Natural killer cell (primary cell): ENCODE results near the gene UGT1A5. TPM values are rescaled to one million over a fixed set of nuclear protein-coding genes. Genes with fewer than 3 reads are reported as not detected.

Experiments used
- ATAC-seq, 3 donors: fragments of 150-1000 bp in 2 of 3; fragments of 200-7000 bp in 1 of 3; cut with Tn5 transposase; 1 replicate in 1 of 3; 2 replicates in 2 of 3; pipeline ENCODE4 v1.10.0; 2021; ENCODE audit warnings: mild to moderate bottlenecking in 2 of 3, moderate library complexity in 2 of 3
- DNase-seq, 2 donors: peaks; one replicate each; pipeline versions ENCODE4 v3.0.0 to v3.0.0-alpha.2; 2013 to 2021; ENCODE audit warnings: mixed read lengths in 1 of 2
- H3K27ac ChIP-seq: one replicate; pipeline ENCODE4 v1.5.1; 2013; ENCODE audit warnings: mild to moderate bottlenecking, low read length
- H3K27me3 ChIP-seq: one replicate; pipeline ENCODE4 v1.6.1; 2013; ENCODE audit warnings: low read length; ENCODE audit not compliant: control insufficient read depth, insufficient read depth
- H3K36me3 ChIP-seq: one replicate; pipeline ENCODE4 v1.6.1; 2013; ENCODE audit warnings: low read length; ENCODE audit not compliant: control insufficient read depth, insufficient read depth
- H3K4me1 ChIP-seq: one replicate; pipeline ENCODE4 v1.6.1; 2013; ENCODE audit warnings: low read length; ENCODE audit not compliant: control insufficient read depth, insufficient read depth
- H3K4me3 ChIP-seq: one replicate; pipeline ENCODE4 v1.5.1; 2013; ENCODE audit warnings: low read length
- H3K9me3 ChIP-seq: one replicate; pipeline ENCODE4 v1.6.1; 2013; ENCODE audit warnings: low read length; ENCODE audit not compliant: control insufficient read depth, insufficient read depth
- H3K27ac Mint-ChIP-seq, 2 donors: one replicate each; pipeline ENCODE4 v1.8.0; 2022; ENCODE audit warnings: mild to moderate bottlenecking in 2 of 2, mixed read lengths in 2 of 2, moderate library complexity in 1 of 2
- H3K27me3 Mint-ChIP-seq, 2 donors: one replicate each; pipeline ENCODE4 v1.8.0; 2022; ENCODE audit warnings: low read depth in 2 of 2, mixed read lengths in 2 of 2
- H3K36me3 Mint-ChIP-seq: one replicate; pipeline ENCODE4 v1.8.0; 2022; ENCODE audit warnings: mixed read lengths
- H3K4me1 Mint-ChIP-seq, 2 donors: one replicate each; pipeline ENCODE4 v1.8.0; 2022; ENCODE audit warnings: mixed read lengths in 2 of 2
- H3K4me3 Mint-ChIP-seq: one replicate; pipeline ENCODE4 v1.8.0; 2022; ENCODE audit warnings: mild to moderate bottlenecking, moderate library complexity, mixed read lengths
- H3K9me3 Mint-ChIP-seq, 2 donors: one replicate each; pipeline ENCODE4 v1.8.0; 2022; ENCODE audit warnings: mixed read lengths in 2 of 2
- CTCF ChIP-seq: fragments of 200-600 bp; IDR thresholded peaks from one replicate; pipeline ENCODE4 v1.8.0; 2022; ENCODE audit warnings: antibody characterized with exemption
- WGBS: methylation state at CpG from one replicate; pipeline ENCODE4 v1.1.7; 2013; ENCODE audit warnings: missing lambda C conversion rate; ENCODE audit not compliant: insufficient coverage; 5-methylcytosine and 5-hydroxymethylcytosine counted together
- intact Hi-C: fragments of 100-400 bp; cut with micrococcal nuclease; formaldehyde crosslinking; loops from one replicate; pipeline ENCODE4 v1.14.2; 2022
- total RNA-seq, 4 donors: library from RNA; stranded (reverse); fragments of 120-200 nt in 1 of 4; gene quantifications; one replicate each; pipeline versions ENCODE4 v1.2.3 to v1.2.4, GENCODE V29; 2013 to 2022

UGT1A5 gene
- total RNA-seq, 3 donors from 2014 or later (not counting 1 experiment from before 2014, with no cell fraction given) = not detected

GRCh38 chr2:233689501-233689900 lies 23.2 kb upstream of the UGT1A5 start:
- no peaks in the 10 kb centered on the region for H3K27me3 ChIP-seq
- no peak for TF ChIP-seq CTCF
- Mint-ChIP-seq H3K36me3 (no peaks in the 10 kb centered on the region), H3K27me3 (peaks cover 11 to 26% of the 10 kb centered on the region in 2 donors), H3K27ac (no peak overlapping the region), H3K4me1 (no peaks in the 10 kb centered on the region), H3K4me3 (no peak overlapping the region), H3K9me3 (no peaks in the 10 kb centered on the region)
- H3K36me3 ChIP-seq = no peaks in the 10 kb centered on the region
- no peaks in the 10 kb centered on the region for H3K9me3 ChIP-seq
- ATAC-seq = no peak
- whole genome bisulfite sequencing = 15% methylated on average over 2 of the region's 3 CpGs
- no peak for DNase-seq
- intact Hi-C loops = no loop called here
- H3K4me3 ChIP-seq = no peak overlapping the region
- H3K4me1 ChIP-seq = no peaks in the 10 kb centered on the region
- no peak overlapping the region for H3K27ac ChIP-seq

GRCh38 chr2:233690444-233690843 lies 22.3 kb upstream of the UGT1A5 start:
- no peaks in the 10 kb centered on the region for H3K27me3 ChIP-seq
- H3K27ac ChIP-seq = no peak overlapping the region
- intact Hi-C loops = no loop called here
- DNase-seq (no peak), ATAC-seq (no peak)
- no peak overlapping the region for H3K4me3 ChIP-seq
- Mint-ChIP-seq H3K27me3 (peaks cover 11 to 26% of the 10 kb centered on the region in 2 donors), H3K4me3 (no peak overlapping the region), H3K27ac (no peak overlapping the region), H3K36me3 (no peaks in the 10 kb centered on the region), H3K4me1 (no peaks in the 10 kb centered on the region), H3K9me3 (no peaks in the 10 kb centered on the region)
- H3K36me3 ChIP-seq = no peaks in the 10 kb centered on the region
- TF ChIP-seq CTCF = no peak
- H3K4me1 ChIP-seq = no peaks in the 10 kb centered on the region
- no peaks in the 10 kb centered on the region for H3K9me3 ChIP-seq
- WGBS = 85% methylated on average over 4 of the region's 4 CpGs

GRCh38 chr2:233691443-233692433 lies 21.0 kb upstream of the UGT1A5 start:
- H3K4me3 ChIP-seq = no peak overlapping the region
- H3K36me3 ChIP-seq = no peaks in the 10 kb centered on the region
- ATAC-seq (no peak), DNase-seq (no peak)
- WGBS = 89% methylated on average over 9 of the region's 11 CpGs
- Mint-ChIP-seq H3K27ac (no peak overlapping the region), H3K4me3 (no peak overlapping the region), H3K4me1 (no peaks in the 10 kb centered on the region), H3K9me3 (no peaks in the 10 kb centered on the region), H3K36me3 (no peaks in the 10 kb centered on the region), H3K27me3 (peaks cover 10 to 31% of the 10 kb centered on the region in 2 donors)
- no peak for TF ChIP-seq CTCF
- no peaks in the 10 kb centered on the region for H3K9me3 ChIP-seq
- no peaks in the 10 kb centered on the region for H3K27me3 ChIP-seq
- no peak overlapping the region for H3K27ac ChIP-seq
- no peaks in the 10 kb centered on the region for H3K4me1 ChIP-seq
- intact Hi-C loops = no loop called here
